Measurements from ENCODE around the gene NECTIN2. TPM values are rescaled to one million over a fixed set of nuclear protein-coding genes. Genes with fewer than 3 reads are reported as not detected.
"Not testable (repeated sequence)": the region's sequence is repeated elsewhere in the genome, so short reads cannot be mapped to it uniquely, and the experiment has no call there.

Gene NECTIN2
- total RNA-seq, 1 donor from 2014 or later = 79.1 TPM

- DNase-seq (ENCODE audit: low read depth) = no peak
Measured at GRCh38 chr19:44882063-44882462, 36.0 kb downstream of the NECTIN2 start.

- DNase-seq (ENCODE audit: low read depth) = not testable (repeated sequence)
Measured at GRCh38 chr19:44882619-44883397, 36.7 kb downstream of the NECTIN2 start.

GRCh38 chr19:44883922-44884321, 37.8 kb downstream of the NECTIN2 start:
- DNase-seq (ENCODE audit: low read depth) = no peak

DNA sequence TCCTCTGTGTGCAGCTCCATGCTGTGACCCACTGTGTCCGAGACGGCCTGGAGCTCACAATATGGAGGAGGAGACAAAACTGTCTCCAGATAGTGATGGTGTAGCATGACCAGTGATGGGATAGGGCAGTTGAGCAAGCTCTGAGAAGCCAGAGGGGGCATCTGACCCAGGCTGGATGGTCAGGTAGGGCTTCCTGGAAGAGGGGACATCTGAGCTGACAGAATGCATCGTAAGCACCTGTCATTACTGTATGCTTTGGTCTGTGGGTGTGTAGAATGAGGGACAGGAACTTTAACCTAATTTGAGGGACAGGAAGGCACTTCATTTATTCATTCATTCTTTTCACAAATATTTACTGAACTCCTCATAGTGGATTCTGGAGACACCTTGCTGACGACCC, 38.5 kb downstream of the NECTIN2 start:
- no peak for DNase-seq (ENCODE audit: low read depth)

DNA sequence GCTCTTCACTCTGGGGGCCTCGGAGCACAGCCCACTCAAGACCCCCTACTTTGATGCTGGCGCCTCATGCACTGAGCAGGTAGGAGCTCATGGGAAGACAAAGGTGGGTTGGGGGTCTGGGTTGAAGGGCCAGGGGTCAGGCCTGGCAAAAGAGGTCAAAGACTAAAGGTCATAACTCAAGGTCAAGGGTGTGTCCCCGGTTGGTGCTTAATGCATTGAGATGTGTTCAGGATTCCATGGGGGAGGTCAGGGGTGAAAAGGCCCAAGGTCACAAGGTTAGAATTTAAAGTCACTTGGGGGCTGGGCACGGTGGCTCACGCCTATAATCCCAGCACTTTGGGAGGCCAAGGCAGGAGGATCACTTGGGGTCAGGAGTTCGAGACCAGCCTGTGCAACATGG, 40.0 kb downstream of the NECTIN2 start:
- DNase-seq (ENCODE audit: low read depth) = no peak

GRCh38 chr19:44887648-44888047, 41.6 kb downstream of the NECTIN2 start:
- no peak for DNase-seq (ENCODE audit: low read depth)

- DNase-seq (ENCODE audit: low read depth) = not testable (repeated sequence)
Measured at GRCh38 chr19:44888335-44888734, 42.2 kb downstream of the NECTIN2 start.

GRCh38 chr19:44889830-44890365, 43.8 kb downstream of the NECTIN2 start:
- no peak for DNase-seq (ENCODE audit: low read depth)

- peak; percentile 100 for DNase-seq (ENCODE audit: low read depth)
Measured at GRCh38 chr19:44890366-44891015, 44.4 kb downstream of the NECTIN2 start.

DNA sequence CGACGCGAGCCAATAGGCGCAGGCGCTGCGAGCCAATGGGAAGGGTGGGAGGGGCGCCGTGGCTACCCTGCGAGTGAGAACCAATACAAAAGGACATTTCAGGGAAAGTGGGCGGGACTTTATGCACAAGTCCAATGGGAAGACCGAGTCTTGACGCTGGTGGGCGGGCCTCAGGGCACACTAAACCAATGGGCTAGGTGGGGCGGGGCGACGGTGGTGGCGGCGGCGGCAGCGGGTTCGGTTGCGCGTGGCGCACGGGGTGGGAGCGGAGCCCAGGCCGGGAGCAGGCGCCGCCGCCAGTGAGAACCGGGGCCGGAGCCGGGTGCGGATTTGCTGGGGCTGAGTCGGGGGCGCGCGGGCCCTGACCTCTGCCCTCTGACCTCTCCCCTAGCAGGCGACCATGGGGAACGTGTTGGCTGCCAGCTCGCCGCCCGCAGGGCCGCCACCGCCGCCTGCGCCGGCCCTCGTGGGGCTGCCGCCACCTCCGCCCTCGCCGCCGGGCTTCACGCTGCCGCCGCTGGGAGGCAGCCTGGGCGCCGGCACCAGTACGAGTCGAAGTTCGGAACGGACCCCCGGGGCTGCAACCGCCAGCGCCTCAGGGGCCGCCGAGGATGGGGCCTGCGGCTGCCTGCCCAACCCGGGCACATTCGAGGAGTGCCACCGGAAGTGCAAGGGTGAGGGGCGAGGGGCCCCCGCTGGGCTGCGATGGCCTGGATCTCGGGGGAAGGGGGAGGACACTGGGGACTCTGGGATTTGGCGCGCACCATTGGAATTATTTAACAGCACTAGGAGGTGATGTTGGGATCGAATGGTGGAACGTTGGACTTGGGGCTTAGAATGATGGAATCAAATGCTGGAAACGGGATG, 45.2 kb downstream of the NECTIN2 start, which contains the start of gene TOMM40:
Gene TOMM40, plus strand, starts transcription at position 239 of the 867 bp plus-strand sequence. Its CDS starts 162 bp downstream, at position 401.
- DNase-seq (ENCODE audit: low read depth) = peak; percentile 11

DNA sequence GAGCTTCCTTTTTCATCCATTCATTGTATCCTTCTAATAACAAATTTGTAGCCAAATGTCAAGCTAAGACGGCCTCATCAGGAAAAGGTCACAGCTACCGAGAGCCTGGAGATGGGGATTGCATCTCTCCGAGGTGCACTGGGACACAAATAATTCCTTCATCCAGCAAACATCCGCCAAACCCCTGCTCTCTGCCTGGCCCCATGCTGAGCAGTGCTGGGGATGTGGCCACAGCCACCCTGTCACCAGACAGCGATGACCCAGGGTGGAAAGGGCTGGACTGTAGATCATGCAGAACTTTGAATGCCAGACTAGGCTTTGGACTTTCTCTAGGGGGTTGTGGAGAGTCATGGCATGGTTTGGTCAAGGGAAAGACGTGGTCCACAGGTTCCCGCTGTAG, 46.8 kb downstream of the NECTIN2 start:
- DNase-seq (ENCODE audit: low read depth) = no peak

DNA sequence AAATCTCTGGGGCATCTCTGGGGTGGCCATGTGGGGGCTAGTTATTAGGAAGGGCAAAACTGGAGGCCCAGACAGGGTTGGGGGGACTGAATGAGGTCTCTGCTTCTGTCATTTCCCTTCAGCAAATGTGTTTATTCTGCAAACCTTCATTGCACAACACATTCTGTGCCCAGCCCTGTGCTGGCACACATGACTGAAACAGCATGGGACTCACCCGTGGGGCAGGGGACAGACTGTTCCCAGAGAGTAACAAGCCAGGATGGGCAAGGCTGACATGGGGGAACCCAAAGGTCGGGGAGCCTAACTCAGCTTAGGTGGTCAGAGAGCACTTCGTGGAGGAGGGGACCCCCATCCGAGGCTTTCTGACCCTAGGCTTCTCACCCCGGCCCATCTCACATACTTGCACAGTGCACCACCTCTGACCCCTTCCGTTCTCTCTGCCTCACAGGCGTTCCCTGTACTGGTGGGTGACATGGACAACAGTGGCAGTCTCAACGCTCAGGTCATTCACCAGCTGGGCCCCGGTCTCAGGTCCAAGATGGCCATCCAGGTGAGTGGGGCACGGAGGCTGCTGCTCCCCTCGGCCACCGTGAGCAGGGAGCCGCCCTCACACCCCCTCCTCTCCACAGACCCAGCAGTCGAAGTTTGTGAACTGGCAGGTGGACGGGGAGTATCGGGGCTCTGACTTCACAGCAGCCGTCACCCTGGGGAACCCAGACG, 47.4 kb downstream of the NECTIN2 start:
- no peak for DNase-seq (ENCODE audit: low read depth)

DNA sequence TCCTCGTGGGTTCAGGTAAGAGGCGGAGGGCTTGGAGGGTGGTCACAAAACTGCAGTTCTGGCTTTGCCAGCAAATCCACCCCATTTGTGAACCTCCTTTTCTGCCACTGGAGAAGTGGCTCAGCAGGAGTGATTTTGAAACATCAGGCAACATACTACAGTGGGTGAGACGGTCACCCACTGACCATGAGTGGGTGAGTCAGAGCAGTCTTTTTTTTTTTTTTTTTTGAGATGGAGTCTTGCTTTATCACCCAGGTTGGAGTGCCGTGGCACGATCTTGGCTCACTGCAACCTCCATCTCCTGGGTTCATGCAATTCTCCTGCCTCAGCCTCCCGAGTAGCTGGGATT, 47.9 kb downstream of the NECTIN2 start:
- DNase-seq (ENCODE audit: low read depth) = no peak

- DNase-seq (ENCODE audit: low read depth) = no peak
Measured at GRCh38 chr19:44894946-44895345, 48.8 kb downstream of the NECTIN2 start.

- no peak for DNase-seq (ENCODE audit: low read depth)
Measured at GRCh38 chr19:44897835-44898234, 51.7 kb downstream of the NECTIN2 start.

DNA sequence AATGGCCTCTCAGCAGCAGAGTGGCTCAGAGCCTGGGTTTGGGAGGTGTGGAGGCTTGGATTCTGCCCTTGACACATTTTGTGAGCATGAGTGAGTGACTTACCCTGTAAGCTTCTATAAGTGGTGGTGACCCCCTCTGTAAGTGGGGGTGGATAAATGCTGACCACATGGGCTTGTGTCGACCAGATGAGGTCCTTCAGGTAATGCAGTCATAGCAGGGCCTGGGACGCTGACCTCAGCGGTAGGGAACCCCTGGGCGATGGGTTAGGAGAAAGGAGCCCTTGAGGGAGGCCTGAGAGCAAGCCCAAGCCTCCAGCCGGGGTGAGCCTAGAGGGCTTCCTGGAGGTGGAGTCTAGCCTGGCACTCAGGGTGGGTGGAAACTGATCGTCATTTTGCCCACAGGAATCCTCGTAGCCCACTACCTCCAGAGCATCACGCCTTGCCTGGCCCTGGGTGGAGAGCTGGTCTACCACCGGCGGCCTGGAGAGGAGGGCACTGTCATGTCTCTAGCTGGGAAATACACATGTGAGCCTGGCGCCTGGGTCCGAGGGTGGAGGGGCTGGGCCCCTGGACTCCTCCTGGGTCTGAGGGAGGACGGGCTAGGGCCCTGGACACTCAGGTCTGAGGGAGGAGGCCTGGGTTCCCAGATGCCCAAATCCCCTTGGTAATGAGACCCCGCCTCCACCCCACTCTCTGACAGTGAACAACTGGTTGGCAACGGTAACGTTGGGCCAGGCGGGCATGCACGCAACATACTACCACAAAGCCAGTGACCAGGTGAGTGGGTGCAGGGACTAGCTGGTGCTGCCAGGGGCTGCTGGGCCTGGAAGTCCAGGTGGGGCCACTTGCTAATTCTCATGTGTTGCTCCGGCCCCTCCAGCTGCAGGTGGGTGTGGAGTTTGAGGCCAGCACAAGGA, 54.5 kb downstream of the NECTIN2 start:
- DNase-seq (ENCODE audit: low read depth) = no peak

DNA sequence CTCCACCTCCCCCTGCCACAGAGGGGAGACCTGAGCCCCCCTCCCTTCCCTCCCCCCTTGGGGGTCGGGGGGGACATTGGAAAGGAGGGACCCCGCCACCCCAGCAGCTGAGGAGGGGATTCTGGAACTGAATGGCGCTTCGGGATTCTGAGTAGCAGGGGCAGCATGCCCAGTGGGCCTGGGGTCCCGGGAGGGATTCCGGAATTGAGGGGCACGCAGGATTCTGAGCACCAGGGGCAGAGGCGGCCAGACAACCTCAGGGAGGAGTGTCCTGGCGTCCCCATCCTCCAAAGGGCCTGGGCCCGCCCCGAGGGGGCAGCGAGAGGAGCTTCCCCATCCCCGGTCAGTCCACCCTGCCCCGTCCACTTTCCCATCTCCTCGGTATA, 57.1 kb downstream of the NECTIN2 start:
- no peak for DNase-seq (ENCODE audit: low read depth)

DNA sequence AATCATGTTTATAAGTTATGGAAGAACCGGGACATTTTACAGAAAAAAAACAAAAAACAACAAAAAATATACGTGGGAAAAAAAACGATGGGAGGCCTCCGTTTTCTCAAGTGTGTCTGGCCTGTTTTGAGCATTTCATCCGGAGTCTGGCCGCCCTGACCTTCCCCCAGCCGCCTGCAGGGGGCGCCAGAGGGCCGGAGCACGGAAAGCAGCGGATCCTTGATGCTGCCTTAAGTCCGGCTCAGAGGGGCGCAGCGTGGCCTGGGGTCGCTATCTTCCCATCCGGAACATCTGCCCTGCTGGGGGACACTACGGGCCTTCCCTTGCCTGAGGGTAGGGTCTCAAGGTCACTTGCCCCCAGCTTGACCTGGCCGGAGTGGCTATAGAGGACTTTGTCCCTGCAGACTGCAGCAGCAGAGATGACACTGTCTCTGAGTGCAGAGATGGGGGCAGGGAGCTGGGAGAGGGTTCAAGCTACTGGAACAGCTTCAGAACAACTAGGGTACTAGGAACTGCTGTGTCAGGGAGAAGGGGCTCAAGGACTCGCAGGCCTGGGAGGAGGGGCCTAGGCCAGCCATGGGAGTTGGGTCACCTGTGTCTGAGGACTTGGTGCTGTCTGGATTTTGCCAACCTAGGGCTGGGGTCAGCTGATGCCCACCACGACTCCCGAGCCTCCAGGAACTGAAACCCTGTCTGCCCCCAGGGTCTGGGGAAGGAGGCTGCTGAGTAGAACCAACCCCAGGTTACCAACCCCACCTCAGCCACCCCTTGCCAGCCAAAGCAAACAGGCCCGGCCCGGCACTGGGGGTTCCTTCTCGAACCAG, 57.7 kb downstream of the NECTIN2 start:
- DNase-seq (ENCODE audit: low read depth) = peak; percentile 68

GRCh38 chr19:44904426-44904994, 58.4 kb downstream of the NECTIN2 start:
- DNase-seq (ENCODE audit: low read depth) = no peak

All from myocyte (in vitro differentiated cells).